Upper lobe of left lung (tissue), 6 donors: ENCODE results near the gene QRICH1. TPM values are rescaled to one million over a fixed set of nuclear protein-coding genes. Genes with fewer than 3 reads are reported as not detected.

ENCODE experiments used
- ATAC-seq, 2 donors: fragments of 200-7000 bp; cut with Tn5 transposase; one replicate each; pipeline ENCODE4 v1.9.1; 2022; ENCODE audit warnings: mild to moderate bottlenecking in 2 of 2, moderate library complexity in 2 of 2; ENCODE audit not compliant: low FRiP score in 2 of 2
- DNase-seq, 2 donors: peaks; one replicate each; pipeline ENCODE4 v3.0.0-alpha.2; 2019 to 2020
- H3K27ac ChIP-seq, 4 donors: fragments of 200-600 bp; sonication (generic); one replicate each; pipeline ENCODE4 v1.5.1; 2016 to 2019
- H3K27me3 ChIP-seq, 4 donors: fragments of 200-600 bp; sonication (generic); one replicate each; pipeline ENCODE4 v1.5.1; 2017 to 2019
- H3K36me3 ChIP-seq, 4 donors: fragments of 200-600 bp; sonication (generic); one replicate each; pipeline ENCODE4 v1.5.1; 2016 to 2019
- H3K4me1 ChIP-seq, 4 donors: fragments of 200-600 bp; sonication (generic); one replicate each; pipeline ENCODE4 v1.5.1; 2018 to 2019
- H3K4me3 ChIP-seq, 4 donors: fragments of 200-600 bp; sonication (generic); one replicate each; pipeline ENCODE4 v1.5.1; 2017 to 2019; ENCODE audit warnings: mild to moderate bottlenecking in 2 of 4, moderate library complexity in 1 of 4
- H3K9me3 ChIP-seq, 4 donors: fragments of 200-600 bp; sonication (generic); one replicate each; pipeline ENCODE4 v1.5.1; 2018 to 2019
- EP300 ChIP-seq, 4 donors: sonication (generic); formaldehyde crosslinking; IDR thresholded peaks; one replicate each; pipeline ENCODE4 v1.5.1; 2017; ENCODE audit warnings: antibody characterized with exemption in 4 of 4, control low read depth in 2 of 4
- POLR2A ChIP-seq, 4 donors: fragments of 450-650 bp; IDR thresholded peaks; one replicate each; pipeline ENCODE4 v1.5.1; 2016 to 2017; ENCODE audit warnings: antibody characterized with exemption in 4 of 4, mild to moderate bottlenecking in 2 of 4
- POLR2AphosphoS5 ChIP-seq, 2 donors: sonication (generic); formaldehyde crosslinking; IDR thresholded peaks; one replicate each; pipeline ENCODE4 v1.5.1; 2017; ENCODE audit warnings: antibody characterized with exemption in 2 of 2
- WGBS, 2 donors: methylation state at CpG; one replicate each; pipeline ENCODE4 v1.1.5; 2017 to 2018; 5-methylcytosine and 5-hydroxymethylcytosine counted together
- total RNA-seq, 6 donors: library from RNA; depleted of rRNA in 4 of 6; stranded (reverse); fragments of >200 nt in 4 of 6; gene quantifications; one replicate each; pipeline versions ENCODE4 v1.1.0 to v1.2.1, GENCODE V29; 2016 to 2021
- TF ChIP-seq, protein P1 (sequence below), 6 experiments: fragments of 450-650 bp in 4 of 6; fragments of 200-600 bp in 2 of 6; sonication (generic) in 2 of 6; IDR thresholded peaks; one replicate each; pipeline ENCODE4 v1.5.1; 2016 to 2019; ENCODE audit warnings: antibody characterized with exemption in 6 of 6
- donor health status: DM: no; HTN: no; CAD: no; lungs with moderate emphysema.
- donor health status: DM: no; HTN: yes; CAD: no; lungs with severe emphysema.

The QRICH1 gene
- total RNA-seq, 6 donors from 2014 or later, result 65.6 to 145 (median 74.2) TPM

DNA sequence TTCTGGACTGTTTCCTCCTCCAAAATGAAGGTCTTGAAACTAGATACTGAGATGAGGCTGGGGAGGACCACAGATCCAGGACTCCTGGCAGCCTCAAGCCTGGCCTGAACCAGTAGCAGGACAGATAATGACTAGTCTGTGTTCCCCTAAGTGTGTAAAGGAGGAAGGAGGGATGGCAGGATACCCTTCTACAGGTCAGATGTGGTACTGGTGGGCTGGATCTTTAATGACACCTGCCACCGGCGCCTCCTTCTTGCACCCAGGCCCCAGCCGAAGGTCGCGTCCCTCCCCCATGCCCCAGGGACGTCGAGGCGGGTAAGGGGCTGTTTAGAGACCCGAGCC is 26.2 kb upstream of the QRICH1 start:
- H3K36me3 ChIP-seq, result peaks cover 50 to 80% (median 74%) of the 10 kb centered on the region in 4 donors
- no peaks in the 10 kb centered on the region for H3K27me3 ChIP-seq
- ATAC-seq (no peak), DNase-seq (no peak)
- TF ChIP-seq EP300 (IDR thresholded peaks at IDR 0.05), result no peak
- TF ChIP-seq POLR2A (IDR thresholded peaks at IDR 0.05), result no peak
- no peak for TF ChIP-seq POLR2AphosphoS5 (IDR thresholded peaks at IDR 0.05)
- TF ChIP-seq, protein P1, sequence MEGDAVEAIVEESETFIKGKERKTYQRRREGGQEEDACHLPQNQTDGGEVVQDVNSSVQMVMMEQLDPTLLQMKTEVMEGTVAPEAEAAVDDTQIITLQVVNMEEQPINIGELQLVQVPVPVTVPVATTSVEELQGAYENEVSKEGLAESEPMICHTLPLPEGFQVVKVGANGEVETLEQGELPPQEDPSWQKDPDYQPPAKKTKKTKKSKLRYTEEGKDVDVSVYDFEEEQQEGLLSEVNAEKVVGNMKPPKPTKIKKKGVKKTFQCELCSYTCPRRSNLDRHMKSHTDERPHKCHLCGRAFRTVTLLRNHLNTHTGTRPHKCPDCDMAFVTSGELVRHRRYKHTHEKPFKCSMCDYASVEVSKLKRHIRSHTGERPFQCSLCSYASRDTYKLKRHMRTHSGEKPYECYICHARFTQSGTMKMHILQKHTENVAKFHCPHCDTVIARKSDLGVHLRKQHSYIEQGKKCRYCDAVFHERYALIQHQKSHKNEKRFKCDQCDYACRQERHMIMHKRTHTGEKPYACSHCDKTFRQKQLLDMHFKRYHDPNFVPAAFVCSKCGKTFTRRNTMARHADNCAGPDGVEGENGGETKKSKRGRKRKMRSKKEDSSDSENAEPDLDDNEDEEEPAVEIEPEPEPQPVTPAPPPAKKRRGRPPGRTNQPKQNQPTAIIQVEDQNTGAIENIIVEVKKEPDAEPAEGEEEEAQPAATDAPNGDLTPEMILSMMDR (IDR thresholded peaks at IDR 0.05), result no peak
- 0% methylated on average over 9 of the region's 9 CpGs; no CpG with 5 or more reads in 1 of the 2 donors for WGBS, 2 donors
- H3K4me1 ChIP-seq, result peaks cover 15 to 25% (median 19%) of the 10 kb centered on the region in 4 donors
- H3K4me3 ChIP-seq, result peak overlapping the region; percentile 58 to 99 (median 88)
- H3K27ac ChIP-seq, result peak overlapping the region; percentile 89 to 99 (median 96)
- H3K9me3 ChIP-seq, result no peaks in the 10 kb centered on the region

GRCh38 chr3:49119439-49119838 is 25.6 kb upstream of the QRICH1 start:
- WGBS, 2 donors, result 61 to 86% methylated on average over 2 to 3 of the region's 3 CpGs
- ATAC-seq, result no peak
- no peaks in the 10 kb centered on the region for H3K27me3 ChIP-seq

DNA sequence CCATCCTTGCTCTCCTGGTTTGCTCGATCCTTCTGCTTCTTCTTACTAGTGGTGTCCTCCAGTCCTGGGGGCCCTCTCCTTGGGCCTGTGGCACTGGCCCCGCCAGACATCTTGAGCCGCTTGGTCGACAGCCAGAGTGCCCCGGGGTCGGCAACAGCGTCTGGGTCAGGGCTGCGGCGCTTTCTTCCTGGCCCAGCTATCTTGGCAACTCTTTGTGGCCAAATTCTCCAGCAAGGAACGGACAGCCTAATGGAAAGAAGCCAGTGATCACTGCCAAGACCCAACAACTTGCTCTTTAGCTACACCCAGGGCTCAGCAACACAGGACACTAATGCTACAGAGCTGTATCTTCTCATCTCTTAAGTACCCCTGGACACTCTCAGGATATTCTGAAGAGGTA is 25.2 kb upstream of the QRICH1 start:
- peaks cover 52 to 80% (median 74%) of the 10 kb centered on the region in 4 donors for H3K36me3 ChIP-seq
- DNase-seq, result no peak

More at GRCh38 chr3:49119439-49119838, 25.6 kb upstream of the QRICH1 start:
- H3K4me3 ChIP-seq, result peak overlapping the region in 3 of 4 donors; percentile 80 to 99 (median 97)
- no peak for TF ChIP-seq POLR2A (IDR thresholded peaks at IDR 0.05)
- no peak for TF ChIP-seq POLR2AphosphoS5 (IDR thresholded peaks at IDR 0.05)
- TF ChIP-seq, protein P1 (IDR thresholded peaks at IDR 0.05), result no peak
- TF ChIP-seq EP300 (IDR thresholded peaks at IDR 0.05), result no peak
- H3K27ac ChIP-seq, result peak overlapping the region; percentile 89 to 99 (median 96)
- no peaks in the 10 kb centered on the region for H3K9me3 ChIP-seq
- peaks cover 52 to 80% (median 74%) of the 10 kb centered on the region in 4 donors for H3K36me3 ChIP-seq
- no peak for DNase-seq
- H3K4me1 ChIP-seq, result peaks cover 15 to 25% (median 19%) of the 10 kb centered on the region in 4 donors

GRCh38 chr3:49112262-49112661 is 18.4 kb upstream of the QRICH1 start:
- H3K36me3 ChIP-seq, result peaks cover 70 to 97% (median 89%) of the 10 kb centered on the region in 4 donors
- TF ChIP-seq, protein P1 (IDR thresholded peaks at IDR 0.05), result no peak
- TF ChIP-seq POLR2A (IDR thresholded peaks at IDR 0.05), result no peak
- no peak for TF ChIP-seq POLR2AphosphoS5 (IDR thresholded peaks at IDR 0.05)
- TF ChIP-seq EP300 (IDR thresholded peaks at IDR 0.05), result no peak
- DNase-seq, result no peak
- no peak overlapping the region for H3K27ac ChIP-seq
- no peak overlapping the region for H3K4me3 ChIP-seq
- 91% methylated on average over 12 to 14 of the region's 14 CpGs for WGBS, 2 donors
- no peaks in the 10 kb centered on the region for H3K4me1 ChIP-seq
- ATAC-seq, result no peak
- no peaks in the 10 kb centered on the region for H3K9me3 ChIP-seq
- no peaks in the 10 kb centered on the region for H3K27me3 ChIP-seq

More for the DNA sequence above, 25.2 kb upstream of the QRICH1 start:
- H3K9me3 ChIP-seq, result no peaks in the 10 kb centered on the region
- H3K27me3 ChIP-seq, result no peaks in the 10 kb centered on the region
- H3K4me3 ChIP-seq, result peak overlapping the region in 1 of 4 donors; percentile 97
- H3K27ac ChIP-seq, result peak overlapping the region in 3 of 4 donors; percentile 89 to 96 (median 95)
- WGBS, 2 donors, result 77 to 80% methylated on average over 10 of the region's 10 CpGs
- no peak for ATAC-seq
- peaks cover 15 to 25% (median 19%) of the 10 kb centered on the region in 4 donors for H3K4me1 ChIP-seq
- TF ChIP-seq EP300 (IDR thresholded peaks at IDR 0.05) (no peak), POLR2A (IDR thresholded peaks at IDR 0.05) (no peak), POLR2AphosphoS5 (IDR thresholded peaks at IDR 0.05) (no peak)
- TF ChIP-seq, protein P1 (IDR thresholded peaks at IDR 0.05), result no peak

DNA sequence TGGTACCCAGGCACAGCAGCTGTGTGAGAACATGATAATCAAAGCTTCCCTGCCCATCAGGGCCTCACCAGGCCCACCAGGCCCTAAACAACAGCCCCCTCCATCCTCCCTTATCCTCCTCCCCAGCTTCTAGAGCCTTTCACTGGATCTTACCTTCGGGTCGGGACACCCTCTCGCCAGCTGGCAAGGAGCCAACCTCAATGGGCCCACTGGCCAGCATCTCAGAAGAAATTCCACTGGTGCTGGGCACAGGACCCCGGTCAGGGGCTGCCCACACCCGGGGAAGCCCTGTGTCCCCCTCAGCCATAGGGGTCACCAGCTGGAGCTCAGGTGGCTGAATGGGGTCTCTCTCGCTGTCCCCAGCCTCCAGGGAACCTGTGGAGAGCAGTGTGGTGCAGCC is 17.5 kb upstream of the QRICH1 start:
- Histone ChIP-seq H3K4me3 (no peak overlapping the region), H3K27ac (no peak overlapping the region), H3K27me3 (no peaks in the 10 kb centered on the region), H3K4me1 (no peaks in the 10 kb centered on the region), H3K36me3 (peaks cover 61 to 90% (median 80%) of the 10 kb centered on the region in 4 donors), H3K9me3 (no peaks in the 10 kb centered on the region)
- WGBS, 2 donors, result 93% methylated on average over 6 of the region's 6 CpGs; no CpG with 5 or more reads in 1 of the 2 donors
- no peak for TF ChIP-seq POLR2A (IDR thresholded peaks at IDR 0.05)
- TF ChIP-seq EP300 (IDR thresholded peaks at IDR 0.05), result no peak
- TF ChIP-seq, protein P1 (IDR thresholded peaks at IDR 0.05), result no peak
- TF ChIP-seq POLR2AphosphoS5 (IDR thresholded peaks at IDR 0.05), result no peak
- no peak for ATAC-seq
- no peak for DNase-seq
